ENCODE data around the gene AMBN.

Gene AMBN

DNA sequence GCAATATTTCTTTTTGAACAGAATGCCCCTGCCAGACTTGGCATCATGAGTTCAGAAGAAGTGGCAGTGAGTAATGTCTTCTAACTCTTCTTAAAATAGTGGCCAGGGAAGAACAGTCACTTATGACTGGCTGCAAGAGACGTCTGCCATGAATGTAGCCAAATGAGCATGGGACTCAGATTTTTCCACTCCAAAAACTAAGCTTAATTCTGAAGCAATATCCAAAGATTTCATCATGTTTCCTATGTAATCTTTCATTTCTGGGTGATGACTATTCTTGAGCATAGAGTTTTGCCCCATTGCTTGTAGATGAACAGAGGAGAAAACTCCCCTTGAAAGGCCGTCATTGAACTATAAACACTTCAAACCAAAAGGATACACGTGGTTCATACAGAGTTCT is 11.8 kb downstream of the AMBN start:
- Histone ChIP-seq H3K4me1 (ENCODE audit: insufficient read depth, poor library complexity, severe bottlenecking) (no peaks in the 10 kb centered on the region), H3K4me3 (ENCODE audit: severe bottlenecking) (no peak overlapping the region), H3K9me3 (ENCODE audit: severe bottlenecking) (no peaks in the 10 kb centered on the region), H3K36me3 (ENCODE audit: low read depth) (no peaks in the 10 kb centered on the region), H3K27me3 (ENCODE audit: insufficient read depth, poor library complexity, severe bottlenecking) (no peaks in the 10 kb centered on the region), H3K27ac (ENCODE audit: poor library complexity, severe bottlenecking) (no peak overlapping the region)
- TF ChIP-seq CTCF (IDR thresholded peaks at IDR 0.05; ENCODE audit: poor library complexity, severe bottlenecking): no peak
- DNase-seq (ENCODE audit: low spot score): no peak
- ATAC-seq (ENCODE audit: low read depth): no peak

DNA sequence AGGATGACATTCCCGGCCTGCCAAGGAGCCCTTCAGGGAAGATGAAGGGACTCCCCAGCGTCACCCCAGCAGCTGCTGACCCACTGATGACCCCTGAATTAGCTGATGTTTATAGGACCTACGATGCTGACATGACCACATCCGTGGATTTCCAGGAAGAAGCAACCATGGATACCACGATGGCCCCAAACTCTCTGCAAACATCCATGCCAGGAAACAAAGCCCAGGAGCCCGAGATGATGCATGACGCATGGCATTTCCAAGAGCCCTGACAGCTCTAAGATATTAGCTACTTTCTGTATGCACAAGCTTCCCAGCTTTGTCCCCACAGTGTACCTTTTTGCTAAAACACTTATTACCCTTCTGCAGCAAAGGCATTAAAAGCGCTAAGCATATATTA is 14.4 kb downstream of the AMBN start:
- no peak overlapping the region for H3K27ac ChIP-seq (ENCODE audit: poor library complexity, severe bottlenecking)

DNA sequence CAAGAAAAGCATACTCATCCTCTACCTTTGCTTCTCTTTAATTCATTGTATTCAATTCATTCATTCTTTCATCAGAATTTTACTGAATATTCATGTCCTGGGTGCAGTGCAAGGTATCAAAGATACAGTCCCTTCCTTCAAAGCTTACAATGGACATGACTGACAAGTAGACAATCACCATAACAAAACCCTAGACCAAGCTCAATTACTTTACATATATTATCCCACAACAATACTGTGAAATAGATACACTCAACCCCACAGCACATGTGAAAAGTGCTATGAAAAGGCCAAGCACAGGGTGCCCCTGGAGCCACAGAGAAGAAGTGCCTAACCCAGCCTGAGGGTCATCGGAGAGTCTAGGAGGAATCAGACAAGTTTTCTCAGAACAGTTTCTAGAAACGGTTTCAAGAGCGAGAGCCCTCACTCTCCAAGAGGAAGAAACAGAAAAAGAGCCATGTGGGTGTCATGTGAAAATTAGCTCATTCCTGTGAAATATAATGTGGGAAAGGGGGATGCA is 15.3 kb downstream of the AMBN start:
- Histone ChIP-seq H3K36me3 (ENCODE audit: low read depth) (no peaks in the 10 kb centered on the region), H3K27ac (ENCODE audit: poor library complexity, severe bottlenecking) (no peak overlapping the region), H3K4me1 (ENCODE audit: insufficient read depth, poor library complexity, severe bottlenecking) (no peaks in the 10 kb centered on the region), H3K27me3 (ENCODE audit: insufficient read depth, poor library complexity, severe bottlenecking) (no peaks in the 10 kb centered on the region), H3K4me3 (ENCODE audit: severe bottlenecking) (no peak overlapping the region), H3K9me3 (ENCODE audit: severe bottlenecking) (no peaks in the 10 kb centered on the region)
- no peak for ATAC-seq (ENCODE audit: low read depth)
- TF ChIP-seq CTCF (IDR thresholded peaks at IDR 0.05; ENCODE audit: poor library complexity, severe bottlenecking): no peak
- no peak for DNase-seq (ENCODE audit: low spot score)

More for the DNA sequence above, 14.4 kb downstream of the AMBN start:
- Histone ChIP-seq H3K4me3 (ENCODE audit: severe bottlenecking) (no peak overlapping the region), H3K4me1 (ENCODE audit: insufficient read depth, poor library complexity, severe bottlenecking) (no peaks in the 10 kb centered on the region), H3K36me3 (ENCODE audit: low read depth) (no peaks in the 10 kb centered on the region), H3K9me3 (ENCODE audit: severe bottlenecking) (no peaks in the 10 kb centered on the region), H3K27me3 (ENCODE audit: insufficient read depth, poor library complexity, severe bottlenecking) (no peaks in the 10 kb centered on the region)
- no peak for TF ChIP-seq CTCF (IDR thresholded peaks at IDR 0.05; ENCODE audit: poor library complexity, severe bottlenecking)
- DNase-seq (ENCODE audit: low spot score): no peak
- no peak for ATAC-seq (ENCODE audit: low read depth)

GRCh38 chr4:70608324-70608723 is 16.3 kb downstream of the AMBN start:
- no peaks in the 10 kb centered on the region for H3K27me3 ChIP-seq (ENCODE audit: insufficient read depth, poor library complexity, severe bottlenecking)
- H3K36me3 ChIP-seq (ENCODE audit: low read depth): no peaks in the 10 kb centered on the region
- DNase-seq (ENCODE audit: low spot score) (no peak), ATAC-seq (ENCODE audit: low read depth) (no peak)
- H3K4me3 ChIP-seq (ENCODE audit: severe bottlenecking): no peak overlapping the region
- TF ChIP-seq CTCF (IDR thresholded peaks at IDR 0.05; ENCODE audit: poor library complexity, severe bottlenecking): no peak
- no peak overlapping the region for H3K27ac ChIP-seq (ENCODE audit: poor library complexity, severe bottlenecking)
- H3K4me1 ChIP-seq (ENCODE audit: insufficient read depth, poor library complexity, severe bottlenecking): no peaks in the 10 kb centered on the region
- H3K9me3 ChIP-seq (ENCODE audit: severe bottlenecking): no peaks in the 10 kb centered on the region

- Histone ChIP-seq H3K27ac (ENCODE audit: poor library complexity, severe bottlenecking) (no peak overlapping the region), H3K4me1 (ENCODE audit: insufficient read depth, poor library complexity, severe bottlenecking) (no peaks in the 10 kb centered on the region), H3K9me3 (ENCODE audit: severe bottlenecking) (no peaks in the 10 kb centered on the region), H3K27me3 (ENCODE audit: insufficient read depth, poor library complexity, severe bottlenecking) (no peaks in the 10 kb centered on the region), H3K36me3 (ENCODE audit: low read depth) (no peaks in the 10 kb centered on the region), H3K4me3 (ENCODE audit: severe bottlenecking) (no peak overlapping the region)
- TF ChIP-seq CTCF (IDR thresholded peaks at IDR 0.05; ENCODE audit: poor library complexity, severe bottlenecking): no peak
- ATAC-seq (ENCODE audit: low read depth) (no peak), DNase-seq (ENCODE audit: low spot score) (no peak)
Observed at GRCh38 chr4:70613306-70614183, 21.5 kb downstream of the AMBN start.

All from RWPE2 (cell line).